ENCODE measurements around the gene ZNF746. TPM values are rescaled to one million over a fixed set of nuclear protein-coding genes. Genes with fewer than 3 reads are reported as not detected.

The ZNF746 gene
- total and polyA plus RNA-seq, 9 of the 15 experiments (the other 6 are each of a cell fraction or from before 2014, with no cell fraction given), result 1.7 to 31.6 (median 13.3) TPM

DNA sequence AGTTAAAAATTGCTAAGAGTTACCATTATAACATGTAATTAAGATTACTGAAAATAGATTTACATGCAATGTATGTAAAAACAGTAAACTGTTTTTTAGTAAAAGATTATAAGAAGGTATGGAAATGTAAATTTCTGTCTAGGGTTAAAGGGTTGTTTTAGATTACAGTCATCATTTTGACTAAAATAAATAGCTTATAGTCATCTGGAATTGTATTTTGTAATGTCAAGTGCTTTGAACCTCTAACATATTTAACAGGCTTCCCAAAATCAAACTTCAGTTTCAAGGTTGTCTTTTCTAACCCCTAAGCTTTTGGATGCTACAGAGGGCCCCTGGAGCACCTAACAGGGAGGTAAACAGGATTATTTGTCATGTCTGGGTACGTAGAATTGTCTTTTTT lies 35.0 kb upstream of the ZNF746 start (continued):
- TF ChIP-seq THAP12 (CRISPR knock-in tag; IDR thresholded peaks at IDR 0.05) (no peak), MAFK (IDR thresholded peaks at IDR 0.05; ENCODE audit: low read length) (no peak), SIRT6 (IDR thresholded peaks at IDR 0.05; ENCODE audit: low read depth, low read length) (no peak), ZNF507 (tag; conservative IDR thresholded peaks at IDR 0.05) (peak; percentile 32; the same call in 1 of the 2 replicates), TRIM28 (IDR thresholded peaks at IDR 0.05) (peak; percentile 94)

GRCh38 chr7:149529136-149529718 lies 31.6 kb upstream of the ZNF746 start:
- ChIA-PET CTCF (ENCODE audit: low intra/inter-chr PET ratio) (no interaction called here), POLR2A (interaction anchor here (0.6 kb wide), 1 partner anchor 21 kb away, joined by 3 read pairs; no protein-coding TSS in a partner anchor)
- Histone ChIP-seq H3K9me1 (ENCODE audit: control insufficient read depth, insufficient read depth, low read length) (no peaks in the 10 kb centered on the region), H3K36me3 (ENCODE audit: control insufficient read depth, insufficient read depth, low read length) (no peaks in the 10 kb centered on the region), H3K27ac (ENCODE audit: extremely low read depth, low read depth, low read length) (no peak overlapping the region), H3K9me3 (replicated peaks; ENCODE audit: control insufficient read depth, insufficient read depth, low read depth, low read length) (peaks cover 23% of the 10 kb centered on the region), H3K4me1 (replicated peaks in 1 of 2; ENCODE audit: control insufficient read depth in 2 of 2, insufficient read depth in 2 of 2, low read length in 2 of 2) (no peaks in the 10 kb centered on the region), H3K4me2 (ENCODE audit: insufficient read depth, low read length) (no peak overlapping the region), H3K79me2 (ENCODE audit: control insufficient read depth, insufficient read depth, low read length) (no peaks in the 10 kb centered on the region), H2AFZ (ENCODE audit: low read depth, low read length) (no peak overlapping the region), H3K27me3 (ENCODE audit: control insufficient read depth in 2 of 2, insufficient read depth in 2 of 2, low read length in 2 of 2) (no peaks in the 10 kb centered on the region), H3K4me3 (no peak overlapping the region), H3K9ac (ENCODE audit: insufficient read depth in 1 of 2, low read depth in 2 of 2, low read length in 2 of 2) (no peak overlapping the region), H4K20me1 (replicated peaks; ENCODE audit: control insufficient read depth, insufficient read depth, low read length) (no peaks in the 10 kb centered on the region)
- intact Hi-C loops (cut with micrococcal nuclease) (no loop called here), in situ Hi-C loops (cut with MboI) (no loop called here)
- BruUV-seq (replicated peaks), result no TSS peak
- WGBS (ENCODE audit: insufficient coverage, low coverage, missing lambda C conversion rate), result 2% methylated on average over 4 of the region's 4 CpGs
- DNase-seq (ENCODE audit: extremely low read depth in 1 of 4, low spot score in 3 of 4) (peak in 1 of 4 experiments; percentile 41), ATAC-seq (peak; percentile 75), FAIRE-seq (no peak)
- TF ChIP-seq CTBP1 (IDR thresholded peaks at IDR 0.05; ENCODE audit: borderline replicate concordance) (0 out of 2 replicates have a peak, but pooled peaks have one; percentile 24), ETS2 (tag; IDR thresholded peaks at IDR 0.05; ENCODE audit: borderline replicate concordance, poor library complexity, severe bottlenecking) (no peak), CCNT2 (IDR thresholded peaks at IDR 0.05; ENCODE audit: borderline replicate concordance, extremely low read depth, insufficient read length, low read depth, low read length) (no peak), ZNF384 (IDR thresholded peaks at IDR 0.05; ENCODE audit: low read depth, low read length) (no peak)
- TF ChIP-seq, protein P1, sequence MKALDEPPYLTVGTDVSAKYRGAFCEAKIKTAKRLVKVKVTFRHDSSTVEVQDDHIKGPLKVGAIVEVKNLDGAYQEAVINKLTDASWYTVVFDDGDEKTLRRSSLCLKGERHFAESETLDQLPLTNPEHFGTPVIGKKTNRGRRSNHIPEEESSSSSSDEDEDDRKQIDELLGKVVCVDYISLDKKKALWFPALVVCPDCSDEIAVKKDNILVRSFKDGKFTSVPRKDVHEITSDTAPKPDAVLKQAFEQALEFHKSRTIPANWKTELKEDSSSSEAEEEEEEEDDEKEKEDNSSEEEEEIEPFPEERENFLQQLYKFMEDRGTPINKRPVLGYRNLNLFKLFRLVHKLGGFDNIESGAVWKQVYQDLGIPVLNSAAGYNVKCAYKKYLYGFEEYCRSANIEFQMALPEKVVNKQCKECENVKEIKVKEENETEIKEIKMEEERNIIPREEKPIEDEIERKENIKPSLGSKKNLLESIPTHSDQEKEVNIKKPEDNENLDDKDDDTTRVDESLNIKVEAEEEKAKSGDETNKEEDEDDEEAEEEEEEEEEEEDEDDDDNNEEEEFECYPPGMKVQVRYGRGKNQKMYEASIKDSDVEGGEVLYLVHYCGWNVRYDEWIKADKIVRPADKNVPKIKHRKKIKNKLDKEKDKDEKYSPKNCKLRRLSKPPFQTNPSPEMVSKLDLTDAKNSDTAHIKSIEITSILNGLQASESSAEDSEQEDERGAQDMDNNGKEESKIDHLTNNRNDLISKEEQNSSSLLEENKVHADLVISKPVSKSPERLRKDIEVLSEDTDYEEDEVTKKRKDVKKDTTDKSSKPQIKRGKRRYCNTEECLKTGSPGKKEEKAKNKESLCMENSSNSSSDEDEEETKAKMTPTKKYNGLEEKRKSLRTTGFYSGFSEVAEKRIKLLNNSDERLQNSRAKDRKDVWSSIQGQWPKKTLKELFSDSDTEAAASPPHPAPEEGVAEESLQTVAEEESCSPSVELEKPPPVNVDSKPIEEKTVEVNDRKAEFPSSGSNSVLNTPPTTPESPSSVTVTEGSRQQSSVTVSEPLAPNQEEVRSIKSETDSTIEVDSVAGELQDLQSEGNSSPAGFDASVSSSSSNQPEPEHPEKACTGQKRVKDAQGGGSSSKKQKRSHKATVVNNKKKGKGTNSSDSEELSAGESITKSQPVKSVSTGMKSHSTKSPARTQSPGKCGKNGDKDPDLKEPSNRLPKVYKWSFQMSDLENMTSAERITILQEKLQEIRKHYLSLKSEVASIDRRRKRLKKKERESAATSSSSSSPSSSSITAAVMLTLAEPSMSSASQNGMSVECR (CRISPR knock-in tag; IDR thresholded peaks at IDR 0.05), result no peak

Data from K562 (cell line).